Measurements from ENCODE around the gene CDK9. TPM values are rescaled to one million over a fixed set of nuclear protein-coding genes. Genes with fewer than 3 reads are reported as not detected.

Gene CDK9
- total and polyA plus RNA-seq, 10 of the 15 experiments (the other 5 are each of a cell fraction or from before 2014, with no cell fraction given): 7.3 to 92.6 (median 51.6) TPM

GRCh38 chr9:127751269-127752054, 34.4 kb upstream of the CDK9 start:
- ChIA-PET CTCF (no interaction called here), SMC1A (ENCODE audit: uncharacterized antibody, unreplicated experiment) (no interaction called here), RAD21 (ENCODE audit: unreplicated experiment) (interaction anchor here (0.5 kb wide), 1 partner anchor 26 kb away, joined by 3 read pairs; no protein-coding TSS in a partner anchor), POLR2A (interaction anchor here (1.3 kb wide), 1 partner anchor 8 kb away, joined by 3 read pairs; no protein-coding TSS in a partner anchor)
- Histone ChIP-seq H4K20me1 (ENCODE audit: control insufficient read depth, insufficient read depth) (no peaks in the 10 kb centered on the region), H3K79me2 (ENCODE audit: control insufficient read depth, insufficient read depth, low read length) (no peaks in the 10 kb centered on the region), H3K36me3 (ENCODE audit: control insufficient read depth in 2 of 2, insufficient read depth in 2 of 2, low read length in 1 of 2) (peaks cover 19 to 22% of the 10 kb centered on the region in 2 experiments), H2AFZ (ENCODE audit: control insufficient read depth, low read depth, low read length) (no peak overlapping the region), H3K27me3 (replicated peaks in 1 of 2; ENCODE audit: control insufficient read depth in 2 of 2, insufficient read depth in 2 of 2, low read length in 1 of 2) (no peaks in the 10 kb centered on the region), H3K9me3 (replicated peaks; ENCODE audit: control insufficient read depth, insufficient read depth, low read length) (no peaks in the 10 kb centered on the region), H3K4me3 (no peak overlapping the region), H3K27ac (ENCODE audit: control insufficient read depth, insufficient read depth) (no peak overlapping the region), H3K9ac (ENCODE audit: control insufficient read depth, insufficient read depth, low read length) (no peak overlapping the region), H3K4me2 (ENCODE audit: control insufficient read depth, insufficient read depth) (no peak overlapping the region), H3K4me1 (ENCODE audit: control insufficient read depth, insufficient read depth, low read length) (no peaks in the 10 kb centered on the region)
- no peak for ATAC-seq
- WGBS (ENCODE audit: insufficient coverage, insufficient replicate concordance, low lambda C conversion rate, missing lambda C conversion rate): 93% methylated on average over 10 of the region's 10 CpGs
- TF ChIP-seq REST (IDR thresholded peaks at IDR 0.05; ENCODE audit: low read depth, low read length) (peak; percentile 79), PBX3 (IDR thresholded peaks at IDR 0.05; ENCODE audit: insufficient replicate concordance, low read depth, low read length) (no peak), ATF7 (IDR thresholded peaks at IDR 0.05; ENCODE audit: low read depth) (no peak), SP1 (IDR thresholded peaks at IDR 0.05; ENCODE audit: low read depth, low read length) (no peak), EZH2 (IDR thresholded peaks at IDR 0.05; ENCODE audit: borderline replicate concordance, control insufficient read depth, low read depth, low read length) (no peak)
- TF ChIP-seq, protein P1, sequence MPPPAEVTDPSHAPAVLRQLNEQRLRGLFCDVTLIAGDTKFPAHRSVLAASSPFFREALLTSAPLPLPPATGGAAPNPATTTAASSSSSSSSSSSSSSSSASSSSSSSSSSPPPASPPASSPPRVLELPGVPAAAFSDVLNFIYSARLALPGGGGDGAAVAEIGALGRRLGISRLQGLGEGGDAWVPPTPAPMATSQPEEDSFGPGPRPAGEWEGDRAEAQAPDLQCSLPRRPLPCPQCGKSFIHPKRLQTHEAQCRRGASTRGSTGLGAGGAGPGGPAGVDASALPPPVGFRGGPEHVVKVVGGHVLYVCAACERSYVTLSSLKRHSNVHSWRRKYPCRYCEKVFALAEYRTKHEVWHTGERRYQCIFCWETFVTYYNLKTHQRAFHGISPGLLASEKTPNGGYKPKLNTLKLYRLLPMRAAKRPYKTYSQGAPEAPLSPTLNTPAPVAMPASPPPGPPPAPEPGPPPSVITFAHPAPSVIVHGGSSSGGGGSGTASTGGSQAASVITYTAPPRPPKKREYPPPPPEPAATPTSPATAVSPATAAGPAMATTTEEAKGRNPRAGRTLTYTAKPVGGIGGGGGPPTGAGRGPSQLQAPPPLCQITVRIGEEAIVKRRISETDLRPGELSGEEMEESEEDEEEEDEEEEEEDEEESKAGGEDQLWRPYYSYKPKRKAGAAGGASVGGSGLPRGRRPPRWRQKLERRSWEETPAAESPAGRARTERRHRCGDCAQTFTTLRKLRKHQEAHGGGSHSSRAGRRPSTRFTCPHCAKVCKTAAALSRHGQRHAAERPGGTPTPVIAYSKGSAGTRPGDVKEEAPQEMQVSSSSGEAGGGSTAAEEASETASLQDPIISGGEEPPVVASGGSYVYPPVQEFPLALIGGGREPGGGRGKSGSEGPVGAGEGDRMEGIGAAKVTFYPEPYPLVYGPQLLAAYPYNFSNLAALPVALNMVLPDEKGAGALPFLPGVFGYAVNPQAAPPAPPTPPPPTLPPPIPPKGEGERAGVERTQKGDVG (CRISPR knock-in tag; IDR thresholded peaks at IDR 0.05): no peak
- intact Hi-C loops (cut with micrococcal nuclease; ENCODE audit: unreplicated experiment): no loop called here
- in situ Hi-C loops (cut with MboI): no loop called here
- DNase-seq (ENCODE audit: low read depth, low spot score): no peak
- BruUV-seq (replicated peaks): no TSS peak
- FAIRE-seq: no peak
